Posterior cingulate gyrus (tissue), 11 donors: ENCODE results near the gene IGF1R.

Experiments used
- DNase-seq, 10 donors: peaks; one replicate each; pipeline versions ENCODE4 v3.0.0 to v3.0.0-alpha.2; 2020 to 2021; ENCODE audit warnings: mixed read lengths in 3 of 10
- intact Hi-C: fragments of 100-400 bp; cut with DNase I; formaldehyde crosslinking; loops from one replicate; pipeline ENCODE4 v1.15.1; 2023

The IGF1R gene

GRCh38 chr15:98647026-98647773 is 1.1 kb upstream of the IGF1R start:
- intact Hi-C loops, result loop anchor here (1.0 to 5.0 kb wide), 2 partner anchors 128 to 220 kb away; no protein-coding TSS in a partner anchor
- DNase-seq, result peak; percentile 47 to 95 (median 62)

GRCh38 chr15:98648654-98649471 is 524 bp downstream of the IGF1R start:
- intact Hi-C loops, result loop anchor here (2.0 to 5.0 kb wide), 2 partner anchors 152 to 218 kb away; no protein-coding TSS in a partner anchor
- peak in 7 of 10 donors; percentile 31 to 90 (median 61) for DNase-seq

GRCh38 chr15:98649472-98650416 is 1.4 kb downstream of the IGF1R start:
- DNase-seq, result peak in 6 of 10 donors; percentile 36 to 90 (median 65)
- intact Hi-C loops, result loop anchor here (2.0 to 5.0 kb wide), 3 partner anchors 128 to 218 kb away; no protein-coding TSS in a partner anchor

- intact Hi-C loops, result loop anchor here (5.0 kb wide), 1 partner anchor 127 kb away; no protein-coding TSS in a partner anchor
- DNase-seq, result peak in 5 of 10 donors; percentile 31 to 87 (median 77)
Observed at GRCh38 chr15:98650417-98651035, 2.2 kb downstream of the IGF1R start.

- peak in 2 of 10 donors; percentile 19 to 72 for DNase-seq
- intact Hi-C loops, result loop anchor here (5.0 kb wide), 1 partner anchor 126 kb away; no protein-coding TSS in a partner anchor
Observed at GRCh38 chr15:98651036-98651481, 2.7 kb downstream of the IGF1R start.

- intact Hi-C loops, result loop anchor here (5.0 kb wide), 1 partner anchor 126 kb away; no protein-coding TSS in a partner anchor
- no peak for DNase-seq
Observed at GRCh38 chr15:98651581-98652220, 3.4 kb downstream of the IGF1R start.

GRCh38 chr15:98653686-98654085 is 5.3 kb downstream of the IGF1R start:
- intact Hi-C loops, result loop anchor here (5.0 kb wide), 1 partner anchor 124 kb away; no protein-coding TSS in a partner anchor
- DNase-seq, result no peak

GRCh38 chr15:98654790-98655360 is 6.5 kb downstream of the IGF1R start:
- intact Hi-C loops, result loop anchor here (5.0 kb wide), 1 partner anchor 122 kb away; no protein-coding TSS in a partner anchor

GRCh38 chr15:98655732-98656131 is 7.4 kb downstream of the IGF1R start:
- peak in 2 of 10 donors; percentile 68 to 74 for DNase-seq
- intact Hi-C loops, result no loop called here

More at GRCh38 chr15:98654790-98655360, 6.5 kb downstream of the IGF1R start:
- DNase-seq, result peak in 1 of 10 donors; percentile 12

GRCh38 chr15:98657721-98658120 is 9.4 kb downstream of the IGF1R start:
- intact Hi-C loops, result no loop called here
- DNase-seq, result no peak

- peak in 1 of 10 donors; percentile 37 for DNase-seq
- intact Hi-C loops, result no loop called here
Observed at GRCh38 chr15:98658831-98659699, 10.7 kb downstream of the IGF1R start.

- intact Hi-C loops, result no loop called here
Observed at GRCh38 chr15:98660055-98660454, 11.7 kb downstream of the IGF1R start.

GRCh38 chr15:98663045-98663444 is 14.7 kb downstream of the IGF1R start:
- intact Hi-C loops, result no loop called here
- DNase-seq, result no peak

More at GRCh38 chr15:98660055-98660454, 11.7 kb downstream of the IGF1R start:
- DNase-seq, result no peak

GRCh38 chr15:98663606-98664005 is 15.3 kb downstream of the IGF1R start:
- peak in 1 of 10 donors; percentile 71 for DNase-seq
- intact Hi-C loops, result no loop called here

- no peak for DNase-seq
- intact Hi-C loops, result no loop called here
Observed at GRCh38 chr15:98666441-98666840, 18.1 kb downstream of the IGF1R start.

- intact Hi-C loops, result no loop called here
- DNase-seq, result peak in 1 of 10 donors; percentile 22
Observed at GRCh38 chr15:98666841-98667240, 18.5 kb downstream of the IGF1R start.

- peak in 1 of 10 donors; percentile 71 for DNase-seq
- intact Hi-C loops, result no loop called here
Observed at GRCh38 chr15:98667521-98668179, 19.3 kb downstream of the IGF1R start.
